OCI-LY3 (cell line): ENCODE results near the gene TNS4.

ENCODE experiments used
- EZH2phosphoT487 ChIP-seq: fragments of 200-600 bp; shearing (Covaris generic); IDR thresholded peaks from 2 replicates; pipeline ENCODE4 v1.6.1; 2018; ENCODE audit warnings: antibody characterized with exemption, mixed run types, low read depth
- TF ChIP-seq, protein P1 (sequence below): fragments of 200-600, 300-600 bp; sonication (generic); IDR thresholded peaks from 2 replicates; pipeline ENCODE4 v1.5.1; 2014; ENCODE audit warnings: antibody characterized with exemption, low read length, low read depth

- TF ChIP-seq, protein P1, sequence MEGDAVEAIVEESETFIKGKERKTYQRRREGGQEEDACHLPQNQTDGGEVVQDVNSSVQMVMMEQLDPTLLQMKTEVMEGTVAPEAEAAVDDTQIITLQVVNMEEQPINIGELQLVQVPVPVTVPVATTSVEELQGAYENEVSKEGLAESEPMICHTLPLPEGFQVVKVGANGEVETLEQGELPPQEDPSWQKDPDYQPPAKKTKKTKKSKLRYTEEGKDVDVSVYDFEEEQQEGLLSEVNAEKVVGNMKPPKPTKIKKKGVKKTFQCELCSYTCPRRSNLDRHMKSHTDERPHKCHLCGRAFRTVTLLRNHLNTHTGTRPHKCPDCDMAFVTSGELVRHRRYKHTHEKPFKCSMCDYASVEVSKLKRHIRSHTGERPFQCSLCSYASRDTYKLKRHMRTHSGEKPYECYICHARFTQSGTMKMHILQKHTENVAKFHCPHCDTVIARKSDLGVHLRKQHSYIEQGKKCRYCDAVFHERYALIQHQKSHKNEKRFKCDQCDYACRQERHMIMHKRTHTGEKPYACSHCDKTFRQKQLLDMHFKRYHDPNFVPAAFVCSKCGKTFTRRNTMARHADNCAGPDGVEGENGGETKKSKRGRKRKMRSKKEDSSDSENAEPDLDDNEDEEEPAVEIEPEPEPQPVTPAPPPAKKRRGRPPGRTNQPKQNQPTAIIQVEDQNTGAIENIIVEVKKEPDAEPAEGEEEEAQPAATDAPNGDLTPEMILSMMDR, result no peak
- no peak for TF ChIP-seq EZH2phosphoT487
These were observed 64.2 kb downstream of the TNS4 start for GRCh38 chr17:40437095-40437732.
